ENCODE measurements around the gene DNAJC10. TPM values are rescaled to one million over a fixed set of nuclear protein-coding genes. Genes with fewer than 3 reads are reported as not detected.

DNAJC10 gene
- total RNA-seq, 1 donor from 2014 or later, result 141 TPM

GRCh38 chr2:182814380-182814779, 98.3 kb downstream of the DNAJC10 start:
- Mint-ChIP-seq H3K4me3 (no peak overlapping the region), H3K27ac (no peak overlapping the region), H3K4me1 (peaks cover 36% of the 10 kb centered on the region), H3K36me3 (no peaks in the 10 kb centered on the region), H3K27me3 (ENCODE audit: low read depth) (no peaks in the 10 kb centered on the region), H3K9me3 (no peaks in the 10 kb centered on the region)
- TF ChIP-seq CTCF (IDR thresholded peaks at IDR 0.05; ENCODE audit: unreplicated experiment), result no peak
- DNase-seq (ENCODE audit: low spot score in 2 of 2, unreplicated experiment in 2 of 2), result no peak

- no peaks in the 10 kb centered on the region for H3K9me3 Mint-ChIP-seq
- no peaks in the 10 kb centered on the region for H3K27me3 Mint-ChIP-seq (ENCODE audit: low read depth)
- DNase-seq (ENCODE audit: low spot score in 2 of 2, unreplicated experiment in 2 of 2), result no peak
- H3K4me3 Mint-ChIP-seq, result no peak overlapping the region
- no peaks in the 10 kb centered on the region for H3K36me3 Mint-ChIP-seq
- no peak overlapping the region for H3K27ac Mint-ChIP-seq
- no peak for TF ChIP-seq CTCF (IDR thresholded peaks at IDR 0.05; ENCODE audit: unreplicated experiment)
- H3K4me1 Mint-ChIP-seq, result peaks cover 39% of the 10 kb centered on the region
Observed at GRCh38 chr2:182814804-182815203, 98.7 kb downstream of the DNAJC10 start.

GRCh38 chr2:182816866-182817265, 100.8 kb downstream of the DNAJC10 start:
- Mint-ChIP-seq H3K36me3 (no peaks in the 10 kb centered on the region), H3K27ac (peak overlapping the region; percentile 72)
- TF ChIP-seq CTCF (IDR thresholded peaks at IDR 0.05; ENCODE audit: unreplicated experiment), result no peak

GRCh38 chr2:182817558-182817957, 101.5 kb downstream of the DNAJC10 start:
- Mint-ChIP-seq H3K9me3 (no peaks in the 10 kb centered on the region), H3K27ac (peak overlapping the region; percentile 72), H3K27me3 (ENCODE audit: low read depth) (no peaks in the 10 kb centered on the region), H3K4me3 (no peak overlapping the region), H3K4me1 (peaks cover 56% of the 10 kb centered on the region), H3K36me3 (no peaks in the 10 kb centered on the region)
- no peak for TF ChIP-seq CTCF (IDR thresholded peaks at IDR 0.05; ENCODE audit: unreplicated experiment)
- no peak for DNase-seq (ENCODE audit: low spot score in 2 of 2, unreplicated experiment in 2 of 2)

More at GRCh38 chr2:182816866-182817265, 100.8 kb downstream of the DNAJC10 start:
- peaks cover 49% of the 10 kb centered on the region for H3K4me1 Mint-ChIP-seq
- DNase-seq (ENCODE audit: low spot score in 2 of 2, unreplicated experiment in 2 of 2), result no peak
- H3K9me3 Mint-ChIP-seq, result no peaks in the 10 kb centered on the region
- no peaks in the 10 kb centered on the region for H3K27me3 Mint-ChIP-seq (ENCODE audit: low read depth)
- H3K4me3 Mint-ChIP-seq, result no peak overlapping the region

GRCh38 chr2:182818501-182818900, 102.4 kb downstream of the DNAJC10 start:
- Mint-ChIP-seq H3K27ac (peak overlapping the region; percentile 76), H3K27me3 (ENCODE audit: low read depth) (no peaks in the 10 kb centered on the region), H3K36me3 (no peaks in the 10 kb centered on the region), H3K4me3 (no peak overlapping the region), H3K9me3 (no peaks in the 10 kb centered on the region), H3K4me1 (peaks cover 65% of the 10 kb centered on the region)
- no peak for TF ChIP-seq CTCF (IDR thresholded peaks at IDR 0.05; ENCODE audit: unreplicated experiment)
- DNase-seq (ENCODE audit: low spot score in 2 of 2, unreplicated experiment in 2 of 2), result no peak

GRCh38 chr2:182818925-182819324, 102.9 kb downstream of the DNAJC10 start:
- H3K27me3 Mint-ChIP-seq (ENCODE audit: low read depth), result no peaks in the 10 kb centered on the region
- H3K9me3 Mint-ChIP-seq, result no peaks in the 10 kb centered on the region
- H3K4me1 Mint-ChIP-seq, result peaks cover 69% of the 10 kb centered on the region
- H3K36me3 Mint-ChIP-seq, result no peaks in the 10 kb centered on the region
- no peak for DNase-seq (ENCODE audit: low spot score in 2 of 2, unreplicated experiment in 2 of 2)
- H3K27ac Mint-ChIP-seq, result peak overlapping the region; percentile 76
- H3K4me3 Mint-ChIP-seq, result no peak overlapping the region
- TF ChIP-seq CTCF (IDR thresholded peaks at IDR 0.05; ENCODE audit: unreplicated experiment), result no peak
